Renal cortex interstitium (tissue), 11 donors: ENCODE results near the gene CCDC12. TPM values are rescaled to one million over a fixed set of nuclear protein-coding genes. Genes with fewer than 3 reads are reported as not detected.
"Not testable (repeated sequence)": the region's sequence is repeated elsewhere in the genome, so short reads cannot be mapped to it uniquely, and the experiment has no call there.

Experiments used
- DNase-seq, 11 donors: peaks; one replicate each; pipeline ENCODE4 v3.0.0-alpha.2; 2013; ENCODE audit warnings: low read depth in 9 of 11, low spot score in 4 of 11; ENCODE audit errors: extremely low read depth in 1 of 11
- polyA plus RNA-seq, 3 donors: library from polyadenylated mRNA; unstranded; fragments of 120-200 nt; gene quantifications; one replicate each; pipeline ENCODE4 v1.2.1, GENCODE V29; 2013; ENCODE audit not compliant: insufficient read length in 3 of 3

CCDC12 gene
- polyA plus RNA-seq, 3 donors, result 47.5 to 56.0 (median 53.5) TPM

GRCh38 chr3:46921041-46921440 lies 55.5 kb downstream of the CCDC12 start:
- DNase-seq, result no peak

DNA sequence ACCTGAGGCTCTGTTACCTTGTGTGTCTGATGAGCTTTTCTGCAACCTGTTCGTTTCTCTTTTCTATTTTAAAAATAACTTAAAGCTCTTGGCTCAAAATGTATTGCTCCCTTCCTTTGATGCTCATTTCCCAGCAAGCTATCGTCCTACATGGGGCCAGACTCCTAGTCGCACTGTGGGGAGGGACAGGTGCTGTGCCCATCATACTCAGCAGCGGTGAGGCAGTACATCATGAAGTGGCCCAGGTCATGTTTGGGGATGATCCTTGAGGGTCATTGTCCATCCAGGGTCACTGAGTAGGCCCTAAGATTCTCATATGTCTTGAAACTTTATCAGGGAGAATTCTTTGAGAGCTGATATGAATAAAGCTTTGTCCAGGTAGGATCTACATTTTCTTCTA lies 57.9 kb downstream of the CCDC12 start:
- DNase-seq, result no peak

- no peak for DNase-seq
These were observed 58.3 kb downstream of the CCDC12 start for GRCh38 chr3:46918202-46918601.

- no peak for DNase-seq
These were observed 59.3 kb downstream of the CCDC12 start for GRCh38 chr3:46917257-46917656.

DNA sequence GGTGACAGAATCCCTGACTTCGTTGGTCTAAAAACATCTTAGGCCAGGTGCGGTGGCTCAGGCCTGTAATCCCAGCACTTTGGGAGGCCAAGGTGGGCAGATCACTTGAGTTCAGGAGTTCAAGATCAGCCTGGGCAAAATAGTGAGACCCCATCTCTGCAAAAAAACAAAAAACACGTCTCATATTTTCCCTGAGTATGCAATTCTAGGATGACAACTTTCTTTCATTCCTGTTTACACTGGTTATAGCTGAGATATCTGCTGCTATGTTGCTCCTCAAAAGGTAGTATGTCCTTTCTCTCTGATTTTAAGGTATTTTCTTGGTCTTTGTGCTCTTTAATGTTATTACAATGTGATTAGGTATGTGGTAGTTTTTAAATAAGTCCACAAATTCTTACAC lies 59.7 kb downstream of the CCDC12 start:
- DNase-seq, result no peak

GRCh38 chr3:46916278-46916677 lies 60.3 kb downstream of the CCDC12 start:
- no peak for DNase-seq

- no peak for DNase-seq
These were observed 61.2 kb downstream of the CCDC12 start for GRCh38 chr3:46915297-46915822.

DNA sequence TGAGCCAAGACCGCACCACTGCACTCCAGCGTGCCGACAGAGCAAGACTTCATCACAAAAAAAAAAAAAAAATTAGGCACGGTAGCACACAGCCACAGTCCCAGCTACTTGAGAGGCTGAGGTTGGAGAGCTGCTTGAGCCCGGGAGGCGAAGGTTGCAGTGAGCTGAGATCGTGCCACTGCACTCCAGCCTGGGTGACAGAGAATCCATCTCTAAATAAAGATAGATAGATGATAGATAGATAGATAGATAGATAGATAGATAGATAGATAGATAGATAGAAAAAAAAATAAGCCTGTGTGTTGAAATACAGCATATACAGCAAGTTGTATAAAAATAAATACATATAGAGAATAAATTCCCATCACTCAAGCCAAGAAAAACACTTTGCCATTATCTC lies 61.7 kb downstream of the CCDC12 start:
- DNase-seq, result no peak

DNA sequence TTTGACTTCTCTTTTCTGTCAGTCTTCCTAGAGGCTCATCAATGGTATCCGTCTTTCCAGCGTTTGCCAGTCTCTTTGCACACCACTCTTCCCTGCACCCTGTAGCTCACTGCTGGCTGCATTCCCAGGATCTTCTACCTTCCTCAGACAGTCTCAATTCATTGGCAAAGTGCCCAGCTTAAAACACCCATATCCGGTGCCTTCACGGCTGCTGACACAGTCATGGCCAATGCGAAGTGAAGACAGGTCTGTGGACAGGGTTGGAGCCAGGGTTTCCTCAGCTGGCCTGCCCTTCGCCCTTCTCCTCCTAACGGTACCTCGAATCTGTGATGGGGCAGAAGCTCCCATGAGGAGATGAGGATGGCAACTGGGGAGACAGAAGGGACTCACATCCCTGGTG lies 62.9 kb downstream of the CCDC12 start:
- DNase-seq, result no peak

- DNase-seq, result no peak
These were observed 63.6 kb downstream of the CCDC12 start for GRCh38 chr3:46912986-46913385.

DNA sequence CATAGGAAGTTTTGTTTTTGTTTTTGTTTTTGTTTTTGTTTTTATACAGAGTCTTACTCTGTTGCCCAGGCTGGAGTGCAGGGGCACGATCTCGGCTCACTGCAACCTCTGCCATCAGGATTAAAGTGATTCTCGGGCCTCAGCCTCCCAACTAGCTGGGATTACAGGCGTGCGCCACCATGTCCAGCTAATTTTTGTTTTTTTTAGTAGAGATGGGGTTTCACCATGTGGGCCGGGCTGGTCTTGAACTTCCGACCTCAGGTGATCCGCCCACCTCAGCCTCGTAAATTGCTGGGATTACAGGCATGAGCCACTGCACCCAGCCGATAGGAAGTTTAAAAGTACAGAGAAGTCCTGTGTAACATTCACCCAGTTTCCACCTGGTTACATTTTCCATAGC lies 65.6 kb downstream of the CCDC12 start:
- DNase-seq, result not testable (repeated sequence)

GRCh38 chr3:46910166-46910760 lies 66.3 kb downstream of the CCDC12 start:
- DNase-seq, result no peak

- DNase-seq, result peak; percentile 64 to 88 (median 84)
These were observed 66.9 kb downstream of the CCDC12 start for GRCh38 chr3:46909535-46910161.

DNA sequence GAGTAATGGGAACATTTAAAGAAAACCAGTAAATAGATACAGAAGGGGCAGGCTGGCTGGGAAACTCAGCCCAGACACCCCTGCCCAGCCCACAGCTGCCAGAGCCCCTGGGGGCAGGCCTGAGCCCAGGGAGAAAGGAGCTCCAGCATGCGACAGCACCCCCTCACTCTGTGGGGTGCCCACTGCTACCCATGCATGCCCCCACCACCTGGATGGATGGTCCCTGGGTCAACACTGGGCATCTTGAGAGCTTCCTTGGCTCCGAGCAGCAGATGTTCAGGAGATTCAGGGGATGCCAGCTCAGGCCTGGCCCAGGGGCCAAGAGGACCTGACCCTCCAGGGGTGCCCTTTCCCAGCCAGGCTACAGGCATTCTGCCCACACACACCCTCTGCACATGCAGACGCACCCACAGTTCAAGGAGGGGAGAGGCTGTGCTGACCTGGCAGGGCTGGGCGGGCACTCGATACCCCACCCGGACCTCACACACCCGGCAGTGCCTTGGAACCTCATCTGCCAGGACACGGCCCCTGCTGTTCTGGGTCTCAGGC lies 67.5 kb downstream of the CCDC12 start:
- no peak for DNase-seq

GRCh38 chr3:46908294-46908985 lies 68.1 kb downstream of the CCDC12 start:
- no peak for DNase-seq

GRCh38 chr3:46907960-46908293 lies 68.6 kb downstream of the CCDC12 start:
- no peak for DNase-seq

GRCh38 chr3:46907271-46907670 lies 69.3 kb downstream of the CCDC12 start:
- DNase-seq, result no peak

DNA sequence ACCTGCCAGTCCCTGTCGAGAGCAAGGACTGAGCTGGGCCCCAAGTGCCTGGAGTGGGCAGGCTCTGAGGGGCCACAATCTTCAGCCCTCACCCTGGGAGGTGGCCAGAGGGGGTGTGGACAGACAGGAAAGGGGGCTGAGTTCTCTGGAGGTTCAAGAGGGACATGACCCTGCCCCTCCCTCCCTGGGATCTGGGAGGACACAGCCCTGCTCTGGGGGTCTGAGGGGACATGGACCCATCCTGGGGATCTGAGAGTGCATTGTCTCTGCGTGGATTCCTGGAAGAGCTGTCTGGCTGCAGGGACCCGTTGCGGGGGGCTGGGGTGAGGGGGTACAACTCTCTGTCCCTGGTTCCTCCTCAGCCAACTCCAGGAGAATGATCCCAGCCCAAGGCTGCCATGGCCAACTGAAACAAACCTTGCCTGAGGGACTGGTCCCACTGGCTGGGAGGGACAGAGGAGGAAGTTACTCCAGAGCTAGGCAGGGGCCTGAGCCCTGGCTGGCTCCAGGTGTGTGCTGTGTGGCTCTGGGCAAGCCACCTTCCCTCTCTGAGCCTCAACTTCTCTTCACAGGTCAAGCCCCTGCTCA lies 70.0 kb downstream of the CCDC12 start:
- DNase-seq, result no peak

- no peak for DNase-seq
These were observed 70.7 kb downstream of the CCDC12 start for GRCh38 chr3:46905661-46906451.
